Tibial artery (tissue), 4 donors: ENCODE data around the gene ROBO1.

ENCODE experiments used
- DNase-seq, 2 donors: peaks; one replicate each; pipeline ENCODE4 v3.0.0-alpha.2; 2019
- H3K27ac ChIP-seq, 2 donors: fragments of 200-600 bp; sonication (generic) in 1 of 2; 1 replicate in 1 of 2; 2 replicates in 1 of 2; pipeline ENCODE4 v1.5.1; 2018 to 2019; ENCODE audit warnings: mild to moderate bottlenecking in 1 of 2
- H3K27me3 ChIP-seq, 2 donors: fragments of 200-600 bp; sonication (generic) in 1 of 2; one replicate each; pipeline versions ENCODE4 v1.5.1 to v1.6.0; 2016 to 2019
- H3K36me3 ChIP-seq, 3 donors: fragments of 200-600 bp; sonication (generic) in 2 of 3; one replicate each; pipeline ENCODE4 v1.5.1; 2016 to 2019; ENCODE audit warnings: mild to moderate bottlenecking in 2 of 3
- H3K4me1 ChIP-seq, 4 donors: fragments of 200-600 bp; sonication (generic) in 2 of 4; 1 replicate in 3 of 4; 2 replicates in 1 of 4; pipeline ENCODE4 v1.5.1; 2016 to 2019
- H3K4me3 ChIP-seq, 2 donors: fragments of 200-600 bp; sonication (generic) in 1 of 2; 1 replicate in 1 of 2; 2 replicates in 1 of 2; pipeline ENCODE4 v1.5.1; 2018 to 2019; ENCODE audit warnings: mild to moderate bottlenecking in 2 of 2
- H3K9me3 ChIP-seq, 3 donors: fragments of 200-600 bp; sonication (generic) in 1 of 3; one replicate each; pipeline ENCODE4 v1.5.1; 2016 to 2019
- CTCF ChIP-seq, 2 experiments: fragments of 200-600 bp in 1 of 2; fragments of 450-650 bp in 1 of 2; IDR thresholded peaks; one replicate each; pipeline ENCODE4 v1.5.1; 2017 to 2019; ENCODE audit warnings: antibody characterized with exemption in 2 of 2, mild to moderate bottlenecking in 1 of 2, moderate library complexity in 1 of 2
- intact Hi-C: fragments of 100-400 bp; cut with DNase I; formaldehyde crosslinking; loops from one replicate; pipeline ENCODE4 v1.15.0; 2023; ENCODE audit warnings: low total_unique reads

ROBO1 gene

GRCh38 chr3:78588906-78589621 lies 1178.7 kb downstream of the ROBO1 start:
- Histone ChIP-seq H3K36me3 (no peaks in the 10 kb centered on the region), H3K4me1 (no peaks in the 10 kb centered on the region), H3K4me3 (no peak overlapping the region), H3K27me3 (no peaks in the 10 kb centered on the region), H3K27ac (no peak overlapping the region), H3K9me3 (no peaks in the 10 kb centered on the region)
- intact Hi-C loops = no loop called here
- TF ChIP-seq CTCF (IDR thresholded peaks at IDR 0.05) = no peak
- DNase-seq = no peak

GRCh38 chr3:78580681-78581080 lies 1187.1 kb downstream of the ROBO1 start:
- Histone ChIP-seq H3K36me3 (no peaks in the 10 kb centered on the region), H3K9me3 (no peaks in the 10 kb centered on the region), H3K27ac (no peak overlapping the region), H3K27me3 (no peaks in the 10 kb centered on the region), H3K4me1 (no peaks in the 10 kb centered on the region), H3K4me3 (no peak overlapping the region)
- intact Hi-C loops = no loop called here
- no peak for DNase-seq
- no peak for TF ChIP-seq CTCF (IDR thresholded peaks at IDR 0.05)

- no peaks in the 10 kb centered on the region for H3K9me3 ChIP-seq
- no peak overlapping the region for H3K4me3 ChIP-seq
- H3K27ac ChIP-seq = no peak overlapping the region
- no peaks in the 10 kb centered on the region for H3K4me1 ChIP-seq
- DNase-seq = no peak
- no peaks in the 10 kb centered on the region for H3K27me3 ChIP-seq
- intact Hi-C loops = no loop called here
- H3K36me3 ChIP-seq = no peaks in the 10 kb centered on the region
- TF ChIP-seq CTCF (IDR thresholded peaks at IDR 0.05) = no peak
Observed at GRCh38 chr3:78571486-78571885, 1196.3 kb downstream of the ROBO1 start.

GRCh38 chr3:78570496-78570895 lies 1197.3 kb downstream of the ROBO1 start:
- intact Hi-C loops = no loop called here
- Histone ChIP-seq H3K27me3 (no peaks in the 10 kb centered on the region), H3K36me3 (no peaks in the 10 kb centered on the region), H3K4me1 (no peaks in the 10 kb centered on the region), H3K4me3 (no peak overlapping the region), H3K9me3 (no peaks in the 10 kb centered on the region), H3K27ac (no peak overlapping the region)
- DNase-seq = no peak
- no peak for TF ChIP-seq CTCF (IDR thresholded peaks at IDR 0.05)

- intact Hi-C loops = no loop called here
- no peaks in the 10 kb centered on the region for H3K27me3 ChIP-seq
- no peak overlapping the region for H3K27ac ChIP-seq
- DNase-seq = no peak
- no peak overlapping the region for H3K4me3 ChIP-seq
- no peaks in the 10 kb centered on the region for H3K4me1 ChIP-seq
- TF ChIP-seq CTCF (IDR thresholded peaks at IDR 0.05) = no peak
- no peaks in the 10 kb centered on the region for H3K36me3 ChIP-seq
- no peaks in the 10 kb centered on the region for H3K9me3 ChIP-seq
Observed at GRCh38 chr3:78569804-78570203, 1198.0 kb downstream of the ROBO1 start.

- no peak for DNase-seq
- TF ChIP-seq CTCF (IDR thresholded peaks at IDR 0.05) = no peak
- Histone ChIP-seq H3K4me3 (no peak overlapping the region), H3K4me1 (no peaks in the 10 kb centered on the region), H3K27ac (no peak overlapping the region), H3K36me3 (no peaks in the 10 kb centered on the region), H3K27me3 (no peaks in the 10 kb centered on the region), H3K9me3 (no peaks in the 10 kb centered on the region)
- intact Hi-C loops = no loop called here
Observed at GRCh38 chr3:78565712-78566111, 1202.1 kb downstream of the ROBO1 start.
